IMR-90 (cell line): ENCODE results near the gene NEURL4. TPM values are rescaled to one million over a fixed set of nuclear protein-coding genes. Genes with fewer than 3 reads are reported as not detected.
"Not testable (repeated sequence)": the region's sequence is repeated elsewhere in the genome, so short reads cannot be mapped to it uniquely, and the experiment has no call there.

Experiments used
- ATAC-seq: fragments of 200-7000 bp; cut with Tn5 transposase; 2 replicates; pipeline ENCODE4 v1.9.1; 2020; ENCODE audit warnings: low read depth, mild to moderate bottlenecking, moderate library complexity
- BruUV-seq: library from RNA; stranded (reverse); fragments of 400-500 nt; replicated peaks from 2 replicates; lab custom pipeline; 2021; lab: Mats Ljungman, UMichigan
- CTCF ChIA-PET: fragments of 300-600 bp; formaldehyde crosslinking; extraction: SDS; loops from one replicate; lab custom pipeline; 2021; ENCODE audit warnings: antibody characterized with exemption; lab: Yijun Ruan, JAX
- POLR2A ChIA-PET: fragments of 300-600 bp; sonication (Branson Sonifier 250); formaldehyde crosslinking; loops from one replicate; lab custom pipeline; 2022; ENCODE audit warnings: antibody characterized with exemption; ENCODE audit not compliant: unreplicated experiment; lab: Charles Lee
- DNase-seq: peaks from one replicate; pipeline ENCODE4 v3.0.0; 2013
- H2AFZ ChIP-seq: replicated peaks from 2 replicates; pipeline ENCODE3; 2013; ENCODE audit warnings: low read length, mild to moderate bottlenecking; ENCODE audit not compliant: poor library complexity
- H2AK5ac ChIP-seq: 2 replicates; pipeline ENCODE4 v1.6.1; 2013; ENCODE audit warnings: low read depth, low read length, inconsistent platforms
- H2AK9ac ChIP-seq: replicated peaks from 2 replicates; pipeline ENCODE3; 2013; ENCODE audit warnings: mild to moderate bottlenecking, low read depth, low read length, moderate library complexity; ENCODE audit not compliant: poor library complexity
- H2BK120ac ChIP-seq: 2 replicates; pipeline ENCODE4 v1.6.1; 2013; ENCODE audit warnings: low read depth, low read length, inconsistent platforms
- H2BK15ac ChIP-seq: 3 replicates; pipeline ENCODE4 v1.6.1; 2013; ENCODE audit warnings: low read depth, low read length, inconsistent platforms
- H2BK20ac ChIP-seq: 2 replicates; pipeline ENCODE4 v1.6.1; 2013; ENCODE audit warnings: low read depth, mild to moderate bottlenecking, inconsistent platforms, low read length, moderate library complexity
- H2BK5ac ChIP-seq: 2 replicates; pipeline ENCODE4 v1.6.1; 2013; ENCODE audit warnings: mild to moderate bottlenecking, low read depth, low read length, inconsistent platforms; ENCODE audit not compliant: poor library complexity, severe bottlenecking
- H3K14ac ChIP-seq: replicated peaks from 2 replicates; pipeline ENCODE4 v1.6.1; 2013; ENCODE audit warnings: low read depth, low read length, inconsistent platforms
- H3K18ac ChIP-seq: 2 replicates; pipeline ENCODE4 v1.6.1; 2013; ENCODE audit warnings: low read depth, low read length, control low read depth
- H3K23ac ChIP-seq: 2 replicates; pipeline ENCODE4 v1.6.1; 2013; ENCODE audit warnings: low read depth, low read length, inconsistent platforms
- H3K27ac ChIP-seq: 2 replicates; pipeline ENCODE4 v1.5.1; 2013; ENCODE audit warnings: mild to moderate bottlenecking, control low read depth, low read length; ENCODE audit not compliant: insufficient read depth
- H3K27me3 ChIP-seq: 2 replicates; pipeline ENCODE4 v1.6.1; 2013; ENCODE audit warnings: low read length; ENCODE audit not compliant: control insufficient read depth, insufficient read depth
- H3K36me3 ChIP-seq: 2 replicates; pipeline ENCODE4 v1.6.1; 2013; ENCODE audit warnings: low read length, mixed read lengths; ENCODE audit not compliant: control insufficient read depth, insufficient read depth
- H3K4ac ChIP-seq: 2 replicates; pipeline ENCODE4 v1.6.1; 2013; ENCODE audit warnings: low read depth, low read length, inconsistent platforms
- H3K4me1 ChIP-seq: 2 replicates; pipeline ENCODE4 v1.6.1; 2013; ENCODE audit warnings: low read length, mixed read lengths; ENCODE audit not compliant: control insufficient read depth, insufficient read depth
- H3K4me2 ChIP-seq: 2 replicates; pipeline ENCODE4 v1.6.1; 2013; ENCODE audit warnings: low read depth, mild to moderate bottlenecking, control low read depth, low read length, moderate library complexity
- H3K4me3 ChIP-seq: 2 replicates; pipeline ENCODE4 v1.5.1; 2013; ENCODE audit warnings: low read depth, mild to moderate bottlenecking, control low read depth, low read length, moderate library complexity; ENCODE audit not compliant: insufficient read depth
- H3K56ac ChIP-seq: 2 replicates; pipeline ENCODE4 v1.6.1; 2013; ENCODE audit warnings: low read length, inconsistent platforms; ENCODE audit not compliant: insufficient read depth; ENCODE audit errors: extremely low read depth
- H3K79me1 ChIP-seq, 2 experiments: 2 replicates each; pipeline ENCODE4 v1.6.1; 2013; ENCODE audit warnings: low read length in 2 of 2, inconsistent platforms in 1 of 2, low read depth in 1 of 2
- H3K9ac ChIP-seq: 2 replicates; pipeline ENCODE4 v1.6.1; 2013; ENCODE audit warnings: low read depth, low read length, control low read depth
- H3K9me1 ChIP-seq: 2 replicates; pipeline ENCODE4 v1.6.1; 2013; ENCODE audit warnings: low read length, inconsistent platforms; ENCODE audit not compliant: insufficient read depth
- H3K9me3 ChIP-seq: 2 replicates; pipeline ENCODE4 v1.6.1; 2013; ENCODE audit warnings: low read length; ENCODE audit not compliant: control insufficient read depth, insufficient read depth
- H4K20me1 ChIP-seq: 2 replicates; pipeline ENCODE4 v1.6.1; 2013; ENCODE audit warnings: low read length, inconsistent platforms; ENCODE audit not compliant: insufficient read depth
- H4K5ac ChIP-seq: 2 replicates; pipeline ENCODE4 v1.6.1; 2013; ENCODE audit warnings: mild to moderate bottlenecking, low read depth, low read length, control low read depth
- H4K8ac ChIP-seq, 2 experiments: 2 replicates each; pipeline ENCODE4 v1.6.1; 2013; ENCODE audit warnings: low read depth in 2 of 2, low read length in 2 of 2, control low read depth in 1 of 2, inconsistent platforms in 1 of 2
- H4K91ac ChIP-seq: 2 replicates; pipeline ENCODE4 v1.6.1; 2013; ENCODE audit warnings: low read depth, low read length, inconsistent platforms; ENCODE audit not compliant: insufficient read depth
- WGBS, 2 experiments: methylation state at CpG; one replicate each; pipeline versions ENCODE4 v1.1.5 to v1.1.7; 2013; ENCODE audit warnings: missing lambda C conversion rate in 2 of 2; ENCODE audit not compliant: insufficient read length in 1 of 2; ENCODE audit errors: extremely low coverage in 2 of 2; 5-methylcytosine and 5-hydroxymethylcytosine counted together
- dilution Hi-C: fragments of 300-500 bp; cut with HindIII; formaldehyde crosslinking; loops from one replicate; pipeline ENCODE4 v1.14.3; 2018; ENCODE audit warnings: low sequenced_read_pairs; ENCODE audit not compliant: unreplicated experiment
- in situ Hi-C: fragments of 300-500 bp; cut with MboI; formaldehyde crosslinking; loops from 3 replicates; pipeline ENCODE4 v1.14.3; 2019; ENCODE audit warnings: low sequenced_read_pairs, inconsistent platforms, mixed read lengths
- intact Hi-C: fragments of 100-400 bp; cut with micrococcal nuclease; formaldehyde crosslinking; loops from 2 replicates; pipeline ENCODE4 v1.10.0; 2022
- polyA plus RNA-seq, 3 experiments: library from polyadenylated mRNA; depleted of rRNA; stranded (reverse); fragments of >200 nt; gene quantifications; 2 replicates each; pipeline ENCODE4 v1.2.3, GENCODE V29; 2012; ENCODE audit warnings: low replicate concordance in 1 of 3
- total RNA-seq: library from RNA; depleted of rRNA; stranded (reverse); fragments of >200 nt; gene quantifications from 2 replicates; pipeline ENCODE4 v1.2.3, GENCODE V29; 2012

The NEURL4 gene
- total and polyA plus RNA-seq, 2 of the 4 experiments (the other 2 are of a cell fraction): 8.4 to 23.3 TPM

DNA sequence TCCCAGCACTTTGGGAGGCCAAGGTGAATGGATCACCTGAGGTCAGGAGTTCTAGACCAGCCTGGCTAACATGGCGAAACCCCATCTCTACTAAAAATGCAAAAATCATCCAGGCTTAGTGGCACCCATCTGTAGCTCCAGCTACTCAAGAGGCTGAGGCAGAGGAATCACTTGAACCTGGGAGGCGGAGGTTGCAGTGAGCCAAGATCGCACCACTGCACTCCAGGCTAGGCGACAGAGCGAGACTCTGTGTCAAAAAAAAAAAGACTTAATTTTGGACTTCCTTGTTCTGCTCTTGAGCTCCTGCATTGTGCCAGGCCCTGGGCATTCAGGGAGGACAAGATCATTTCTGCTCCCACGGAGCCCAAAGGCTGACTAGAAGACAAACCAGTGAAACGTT is 8.5 kb upstream of the NEURL4 start:
- H3K4ac ChIP-seq, H3K4me3 ChIP-seq, H2BK5ac ChIP-seq, ATAC-seq, intact Hi-C loops, DNase-seq, H2AK5ac ChIP-seq, H3K9me1 ChIP-seq, H3K4me1 ChIP-seq, H3K79me1 ChIP-seq, H2BK15ac ChIP-seq, in situ Hi-C loops, H3K18ac ChIP-seq, BruUV-seq, H2BK20ac ChIP-seq, H3K36me3 ChIP-seq, H4K5ac ChIP-seq, H3K4me2 ChIP-seq, H4K20me1 ChIP-seq, H3K9ac ChIP-seq, H3K14ac ChIP-seq, H3K9me3 ChIP-seq, H2BK120ac ChIP-seq, dilution Hi-C loops, H3K56ac ChIP-seq, H3K23ac ChIP-seq, H4K91ac ChIP-seq, H2AK9ac ChIP-seq, H3K27ac ChIP-seq, POLR2A ChIA-PET, H2AFZ ChIP-seq, H4K8ac ChIP-seq: not testable (repeated sequence)
- H3K27me3 ChIP-seq: peaks cover 15% of the 10 kb centered on the region
- CTCF ChIA-PET: interaction anchor here (0.6 kb wide), 2 partner anchors 9 to 494 kb away, joined by 3 to 5 read pairs; no protein-coding TSS in a partner anchor
- 96% methylated on average over 4 of the region's 7 CpGs; no CpG with 5 or more reads in 1 of the 2 experiments for WGBS, 2 experiments
